ENCODE data around the gene GNPTG.

DNA sequence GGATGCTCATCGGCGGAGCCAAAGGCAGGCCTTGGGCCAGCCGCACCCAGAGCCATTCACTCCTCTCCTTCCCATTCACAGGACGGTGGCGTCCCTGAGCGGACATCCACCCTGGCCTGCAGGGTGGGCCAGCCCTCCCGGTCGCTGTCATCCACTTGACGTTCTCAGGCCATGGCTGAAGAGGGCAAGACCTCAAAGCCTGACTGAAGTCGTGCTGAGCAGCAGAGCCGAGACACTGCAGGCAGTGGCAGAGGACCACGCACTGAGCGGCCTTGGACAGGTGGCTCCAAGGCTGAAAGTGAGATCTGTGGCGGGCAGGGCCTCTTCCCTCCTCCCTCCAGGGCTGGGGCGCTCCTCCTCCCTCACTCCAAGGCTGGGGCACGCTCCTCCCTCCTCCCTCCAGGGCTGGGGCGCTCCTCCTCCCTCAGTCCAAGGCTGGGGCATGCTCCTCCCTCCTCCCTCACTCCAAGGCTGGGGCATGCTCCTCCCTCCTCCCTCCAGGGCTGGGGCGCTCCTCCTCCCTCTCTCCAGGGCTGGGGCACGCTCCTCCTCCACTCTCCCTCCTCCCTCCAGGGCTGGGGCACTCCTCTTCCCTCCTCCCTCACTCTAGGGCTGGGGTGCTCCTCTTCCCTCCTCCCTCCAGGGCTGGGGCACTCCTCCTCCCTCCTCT, 24.1 kb downstream of the GNPTG start:
- TF ChIP-seq, protein P1, sequence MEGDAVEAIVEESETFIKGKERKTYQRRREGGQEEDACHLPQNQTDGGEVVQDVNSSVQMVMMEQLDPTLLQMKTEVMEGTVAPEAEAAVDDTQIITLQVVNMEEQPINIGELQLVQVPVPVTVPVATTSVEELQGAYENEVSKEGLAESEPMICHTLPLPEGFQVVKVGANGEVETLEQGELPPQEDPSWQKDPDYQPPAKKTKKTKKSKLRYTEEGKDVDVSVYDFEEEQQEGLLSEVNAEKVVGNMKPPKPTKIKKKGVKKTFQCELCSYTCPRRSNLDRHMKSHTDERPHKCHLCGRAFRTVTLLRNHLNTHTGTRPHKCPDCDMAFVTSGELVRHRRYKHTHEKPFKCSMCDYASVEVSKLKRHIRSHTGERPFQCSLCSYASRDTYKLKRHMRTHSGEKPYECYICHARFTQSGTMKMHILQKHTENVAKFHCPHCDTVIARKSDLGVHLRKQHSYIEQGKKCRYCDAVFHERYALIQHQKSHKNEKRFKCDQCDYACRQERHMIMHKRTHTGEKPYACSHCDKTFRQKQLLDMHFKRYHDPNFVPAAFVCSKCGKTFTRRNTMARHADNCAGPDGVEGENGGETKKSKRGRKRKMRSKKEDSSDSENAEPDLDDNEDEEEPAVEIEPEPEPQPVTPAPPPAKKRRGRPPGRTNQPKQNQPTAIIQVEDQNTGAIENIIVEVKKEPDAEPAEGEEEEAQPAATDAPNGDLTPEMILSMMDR (IDR thresholded peaks at IDR 0.05), result no peak
- no peak for TF ChIP-seq POLR2A (IDR thresholded peaks at IDR 0.05)
